ENCODE data around the gene IDH3B. TPM values are rescaled to one million over a fixed set of nuclear protein-coding genes. Genes with fewer than 3 reads are reported as not detected.

IDH3B gene
- total and polyA plus RNA-seq, 9 of the 15 experiments (the other 6 are each of a cell fraction or from before 2014, with no cell fraction given), result 91.7 to 224 (median 155) TPM

- DNase-seq (ENCODE audit: extremely low read depth in 1 of 4, low spot score in 3 of 4) (no peak), ATAC-seq (no peak), FAIRE-seq (no peak)
- no peak overlapping the region for H3K4me2 ChIP-seq (ENCODE audit: insufficient read depth, low read length)
- no TSS peak for BruUV-seq (replicated peaks)
- H2AFZ ChIP-seq (ENCODE audit: low read depth, low read length), result no peak overlapping the region
- no peak overlapping the region for H3K4me3 ChIP-seq
- no peaks in the 10 kb centered on the region for H3K36me3 ChIP-seq (ENCODE audit: control insufficient read depth, insufficient read depth, low read length)
- no peaks in the 10 kb centered on the region for H3K79me2 ChIP-seq (ENCODE audit: control insufficient read depth, insufficient read depth, low read length)
- intact Hi-C loops (cut with micrococcal nuclease) (no loop called here), in situ Hi-C loops (cut with MboI) (no loop called here)
- H3K27ac ChIP-seq (ENCODE audit: extremely low read depth, low read depth, low read length), result no peak overlapping the region
- TF ChIP-seq TFAP4 (CRISPR knock-in tag; IDR thresholded peaks at IDR 0.05; ENCODE audit: borderline replicate concordance) (no peak), ZBTB8A (IDR thresholded peaks at IDR 0.05; ENCODE audit: partially characterized antibody) (no peak), CREB3L1 (IDR thresholded peaks at IDR 0.05; ENCODE audit: borderline replicate concordance, low read depth) (no peak), GTF3C2 (IDR thresholded peaks at IDR 0.05; ENCODE audit: borderline replicate concordance, extremely low read depth, insufficient read length) (no peak), NRF1 (conservative IDR thresholded peaks at IDR 0.05 in 1 of 2, IDR thresholded peaks at IDR 0.05 in 1 of 2) (no peak), ZNF764 (CRISPR knock-in tag; IDR thresholded peaks at IDR 0.05; ENCODE audit: low read depth) (no peak), IRF2 (CRISPR knock-in tag; IDR thresholded peaks at IDR 0.05) (no peak)
- POLR2A ChIA-PET, result interaction anchor here (0.9 to 2.0 kb wide), 4 partner anchors 10 to 131 kb away, joined by 3 to 5 read pairs (median 3); no protein-coding TSS in a partner anchor
- no peak overlapping the region for H3K9ac ChIP-seq (ENCODE audit: insufficient read depth in 1 of 2, low read depth in 2 of 2, low read length in 2 of 2)
- H3K9me3 ChIP-seq (replicated peaks; ENCODE audit: control insufficient read depth, insufficient read depth, low read depth, low read length), result no peaks in the 10 kb centered on the region
- peaks cover 2 to 37% of the 10 kb centered on the region in 2 experiments; a peak in 2 of 5 replicates for H3K27me3 ChIP-seq (ENCODE audit: control insufficient read depth in 2 of 2, insufficient read depth in 2 of 2, low read length in 2 of 2)
- CTCF ChIA-PET (ENCODE audit: low intra/inter-chr PET ratio), result no interaction called here
- H3K4me1 ChIP-seq (replicated peaks in 1 of 2; ENCODE audit: control insufficient read depth in 2 of 2, insufficient read depth in 2 of 2, low read length in 2 of 2), result no peaks in the 10 kb centered on the region
- 4% methylated on average over 7 of the region's 9 CpGs for WGBS (ENCODE audit: insufficient coverage, low coverage, missing lambda C conversion rate)
- H3K9me1 ChIP-seq (ENCODE audit: control insufficient read depth, insufficient read depth, low read length), result no peaks in the 10 kb centered on the region
- no peaks in the 10 kb centered on the region for H4K20me1 ChIP-seq (replicated peaks; ENCODE audit: control insufficient read depth, insufficient read depth, low read length)
These were observed 44.6 kb upstream of the IDH3B start for GRCh38 chr20:2708665-2709064.

All from K562 (cell line).